Lower leg skin (tissue), 4 donors: ENCODE data around the gene GUCY2D. TPM values are rescaled to one million over a fixed set of nuclear protein-coding genes. Genes with fewer than 3 reads are reported as not detected.
A peak's percentile ranks its signal among the peaks of the same experiment; 100 is the strongest.

Experiments used
- DNase-seq, 2 donors: peaks; one replicate each; pipeline ENCODE4 v3.0.0-alpha.2; 2019; ENCODE audit warnings: low spot score in 2 of 2
- H3K4me3 ChIP-seq: fragments of 200-600 bp; sonication (generic); 2 replicates; pipeline ENCODE4 v1.5.1; 2017; ENCODE audit warnings: mild to moderate bottlenecking, low read depth; ENCODE audit not compliant: poor library complexity, severe bottlenecking
- CTCF ChIP-seq, 3 donors: fragments of 450-650 bp; IDR thresholded peaks; one replicate each; pipeline ENCODE4 v1.5.1; 2016; ENCODE audit warnings: antibody characterized with exemption in 3 of 3, mild to moderate bottlenecking in 3 of 3, moderate library complexity in 2 of 3
- POLR2A ChIP-seq, 2 donors: fragments of 450-650 bp; IDR thresholded peaks; one replicate each; pipeline ENCODE4 v1.6.1; 2016 to 2017; ENCODE audit warnings: antibody characterized with exemption in 2 of 2, mild to moderate bottlenecking in 1 of 2, moderate library complexity in 1 of 2
- WGBS, 2 donors: methylation state at CpG; one replicate each; pipeline ENCODE4 v1.1.5; 2018; 5-methylcytosine and 5-hydroxymethylcytosine counted together
- intact Hi-C: fragments of 100-400 bp; cut with DNase I; formaldehyde crosslinking; loops from one replicate; pipeline ENCODE4 v1.15.0; 2023; ENCODE audit warnings: low total_unique reads
- total RNA-seq, 4 donors: library from RNA; depleted of rRNA; stranded (reverse); fragments of >200 nt; gene quantifications; one replicate each; pipeline ENCODE4 v1.1.0, GENCODE V29; 2016

The GUCY2D gene
- total RNA-seq, 4 donors from 2014 or later, result 0.13 TPM; not detected in 3

GRCh38 chr17:8015957-8016631, 13.7 kb downstream of the GUCY2D start:
- TF ChIP-seq POLR2A (IDR thresholded peaks at IDR 0.05) (no peak), CTCF (IDR thresholded peaks at IDR 0.05) (no peak)
- peak in 1 of 2 donors; percentile 86 for DNase-seq
- peak overlapping the region; percentile 16 for H3K4me3 ChIP-seq
- 1 to 2% methylated on average over 28 to 33 of the region's 46 CpGs for WGBS, 2 donors
- intact Hi-C loops, result no loop called here

GRCh38 chr17:8016632-8017424, 14.4 kb downstream of the GUCY2D start:
- no peak for TF ChIP-seq POLR2A (IDR thresholded peaks at IDR 0.05)
- TF ChIP-seq CTCF (IDR thresholded peaks at IDR 0.05), result peak in 1 of 3 donors; percentile 54
- peak overlapping the region; percentile 16 for H3K4me3 ChIP-seq
- intact Hi-C loops, result no loop called here
- peak in 1 of 2 donors; percentile 86 for DNase-seq
- 30 to 39% methylated on average over 10 to 11 of the region's 12 CpGs for WGBS, 2 donors

- no peak overlapping the region for H3K4me3 ChIP-seq
- intact Hi-C loops, result no loop called here
- TF ChIP-seq POLR2A (IDR thresholded peaks at IDR 0.05) (no peak), CTCF (IDR thresholded peaks at IDR 0.05) (no peak)
- no peak for DNase-seq
- 54 to 58% methylated on average over 3 of the region's 3 CpGs for WGBS, 2 donors
These were observed 16.0 kb downstream of the GUCY2D start for GRCh38 chr17:8018436-8018835.

- 31 to 39% methylated on average over 5 of the region's 5 CpGs for WGBS, 2 donors
- no peak overlapping the region for H3K4me3 ChIP-seq
- DNase-seq, result peak in 1 of 2 donors; percentile 72
- intact Hi-C loops, result no loop called here
- TF ChIP-seq POLR2A (IDR thresholded peaks at IDR 0.05) (no peak), CTCF (IDR thresholded peaks at IDR 0.05) (no peak)
These were observed 16.8 kb downstream of the GUCY2D start for GRCh38 chr17:8019166-8019565.

- H3K4me3 ChIP-seq, result no peak overlapping the region
- no peak for TF ChIP-seq CTCF (IDR thresholded peaks at IDR 0.05)
- 63 to 66% methylated on average over 16 of the region's 16 CpGs for WGBS, 2 donors
- peak in 1 of 2 donors; percentile 85 for DNase-seq
- intact Hi-C loops, result no loop called here
These were observed 17.5 kb downstream of the GUCY2D start for GRCh38 chr17:8019665-8020650.
